CD4-positive, alpha-beta T cell (primary cell): ENCODE data around the gene KANSL1. TPM values are rescaled to one million over a fixed set of nuclear protein-coding genes. Genes with fewer than 3 reads are reported as not detected.

Source experiments
- ATAC-seq: fragments of 200-7000 bp; cut with Tn5 transposase; one replicate; pipeline ENCODE4 v1.10.0; 2022; ENCODE audit warnings: mild to moderate bottlenecking; ENCODE audit not compliant: poor library complexity
- CTCF ChIA-PET: fragments of 350-600 bp; sonication (Branson Sonifier 250); formaldehyde crosslinking; loops from one replicate; lab custom pipeline; 2021; ENCODE audit warnings: antibody characterized with exemption, inconsistent platforms; lab: Charles Lee
- POLR2A ChIA-PET: fragments of 350-600 bp; sonication (Branson Sonifier 250); formaldehyde crosslinking; loops from one replicate; lab custom pipeline; 2021; ENCODE audit warnings: antibody characterized with exemption, inconsistent platforms; lab: Charles Lee
- DNase-seq, 14 experiments: peaks; one replicate each; pipeline ENCODE4 v3.0.0-alpha.2; 2013 to 2020; ENCODE audit warnings: mixed read lengths in 2 of 14
- H3K27ac ChIP-seq, 2 donors: one replicate each; pipeline versions ENCODE4 v1.5.1 to v1.7.0; 2013; ENCODE audit warnings: low read length in 2 of 2, low read depth in 1 of 2, mild to moderate bottlenecking in 1 of 2
- H3K27me3 ChIP-seq, 2 experiments: 1 replicate in 1 of 2; 2 replicates in 1 of 2; pipeline versions ENCODE4 v1.6.1 to v1.7.0; 2013; ENCODE audit warnings: low read length in 2 of 2, control low read depth in 1 of 2, mild to moderate bottlenecking in 1 of 2, moderate library complexity in 1 of 2; ENCODE audit not compliant: insufficient read depth in 2 of 2, control insufficient read depth in 1 of 2
- H3K36me3 ChIP-seq: one replicate; pipeline ENCODE4 v1.6.1; 2013; ENCODE audit warnings: low read length, control low read depth; ENCODE audit not compliant: insufficient read depth
- H3K4me1 ChIP-seq: one replicate; pipeline ENCODE4 v1.6.1; 2013; ENCODE audit warnings: low read length, control low read depth; ENCODE audit not compliant: insufficient read depth
- H3K4me3 ChIP-seq: one replicate; pipeline ENCODE4 v1.5.1; 2013; ENCODE audit warnings: mild to moderate bottlenecking, low read length, moderate library complexity
- H3K9me3 ChIP-seq, 2 experiments: 1 replicate in 1 of 2; 2 replicates in 1 of 2; pipeline versions ENCODE4 v1.6.1 to v1.7.0; 2013; ENCODE audit warnings: low read length in 2 of 2, mild to moderate bottlenecking in 2 of 2, control low read depth in 1 of 2, moderate library complexity in 1 of 2; ENCODE audit not compliant: control insufficient read depth in 1 of 2, insufficient read depth in 1 of 2
- H3K27ac Mint-ChIP-seq: one replicate; pipeline ENCODE4 v1.8.0; 2020; ENCODE audit warnings: mixed read lengths
- H3K27me3 Mint-ChIP-seq: one replicate; pipeline ENCODE4 v1.8.0; 2021; ENCODE audit warnings: mixed read lengths
- H3K36me3 Mint-ChIP-seq: one replicate; pipeline ENCODE4 v1.8.0; 2021; ENCODE audit warnings: low read depth, mixed read lengths
- H3K4me1 Mint-ChIP-seq: one replicate; pipeline ENCODE4 v1.8.0; 2021; ENCODE audit warnings: low read depth, mixed read lengths
- H3K4me3 Mint-ChIP-seq: one replicate; pipeline ENCODE4 v1.8.0; 2020; ENCODE audit warnings: mild to moderate bottlenecking, mixed read lengths
- H3K9me3 Mint-ChIP-seq: one replicate; pipeline ENCODE4 v1.8.0; 2020; ENCODE audit warnings: mixed read lengths
- intact Hi-C, 2 experiments: fragments of 100-400 bp; cut with DNase I in 1 of 2; cut with micrococcal nuclease in 1 of 2; formaldehyde crosslinking; loops; one replicate each; pipeline versions ENCODE4 v1.15.1 to v1.9.0; 2023 to 2025; cut with DNase I, micrococcal nuclease
- total RNA-seq, 174 experiments: library from RNA in 2 of 174; stranded (reverse) in 2 of 174; gene quantifications; one replicate each; pipeline ENCODE4 v1.2.3 and lab custom pipeline; 2021 to 2026
- TF ChIP-seq, protein P1 (sequence below): fragments of 200-600 bp; IDR thresholded peaks from one replicate; pipeline ENCODE4 v1.8.0; 2022; ENCODE audit warnings: antibody characterized with exemption, mild to moderate bottlenecking

KANSL1 gene
- total RNA-seq, 2 experiments from 2014 or later = 122 to 125 TPM

DNA sequence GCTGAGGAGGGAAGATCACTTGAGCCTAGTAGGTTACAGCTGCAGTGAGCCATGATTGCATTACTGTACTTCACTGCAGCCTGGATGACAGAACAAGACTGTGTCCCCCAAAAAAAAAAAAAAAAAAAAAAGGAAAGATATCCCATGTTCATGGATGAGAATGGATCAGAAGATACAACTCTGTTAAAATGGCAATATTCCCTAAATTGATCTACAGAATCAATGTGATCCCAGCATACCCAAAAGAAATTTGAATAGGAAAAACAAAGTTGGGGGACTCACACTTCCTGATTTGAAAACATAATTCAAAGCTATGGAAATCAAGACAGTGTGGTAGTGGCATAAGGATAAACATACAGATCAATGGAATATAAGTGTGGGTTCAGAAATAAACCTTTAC lies 12.7 kb upstream of the KANSL1 start:
- H3K36me3 ChIP-seq = peaks cover 2% of the 10 kb centered on the region
- no peaks in the 10 kb centered on the region for H3K27me3 ChIP-seq
- Mint-ChIP-seq H3K9me3 (no peaks in the 10 kb centered on the region), H3K27ac (no peak overlapping the region), H3K4me3 (no peak overlapping the region), H3K4me1 (peaks cover 39% of the 10 kb centered on the region), H3K36me3 (no peaks in the 10 kb centered on the region), H3K27me3 (no peaks in the 10 kb centered on the region)
- H3K27ac ChIP-seq = no peak overlapping the region
- intact Hi-C loops = no loop called here
- no peak overlapping the region for H3K4me3 ChIP-seq
- CTCF ChIA-PET = interaction anchor here (0.7 to 2.0 kb wide), 5 partner anchors 13 to 161 kb away, joined by 3 to 6 read pairs (median 6); partner anchors contain the start of gene KANSL1
- DNase-seq = no peak
- POLR2A ChIA-PET = interaction anchor here (1.0 kb wide), 1 partner anchor 13 kb away, joined by 5 read pairs; the partner anchor contains the start of gene KANSL1
- no peaks in the 10 kb centered on the region for H3K9me3 ChIP-seq
- peaks cover 6% of the 10 kb centered on the region for H3K4me1 ChIP-seq
- ATAC-seq = no peak
- TF ChIP-seq, protein P1, sequence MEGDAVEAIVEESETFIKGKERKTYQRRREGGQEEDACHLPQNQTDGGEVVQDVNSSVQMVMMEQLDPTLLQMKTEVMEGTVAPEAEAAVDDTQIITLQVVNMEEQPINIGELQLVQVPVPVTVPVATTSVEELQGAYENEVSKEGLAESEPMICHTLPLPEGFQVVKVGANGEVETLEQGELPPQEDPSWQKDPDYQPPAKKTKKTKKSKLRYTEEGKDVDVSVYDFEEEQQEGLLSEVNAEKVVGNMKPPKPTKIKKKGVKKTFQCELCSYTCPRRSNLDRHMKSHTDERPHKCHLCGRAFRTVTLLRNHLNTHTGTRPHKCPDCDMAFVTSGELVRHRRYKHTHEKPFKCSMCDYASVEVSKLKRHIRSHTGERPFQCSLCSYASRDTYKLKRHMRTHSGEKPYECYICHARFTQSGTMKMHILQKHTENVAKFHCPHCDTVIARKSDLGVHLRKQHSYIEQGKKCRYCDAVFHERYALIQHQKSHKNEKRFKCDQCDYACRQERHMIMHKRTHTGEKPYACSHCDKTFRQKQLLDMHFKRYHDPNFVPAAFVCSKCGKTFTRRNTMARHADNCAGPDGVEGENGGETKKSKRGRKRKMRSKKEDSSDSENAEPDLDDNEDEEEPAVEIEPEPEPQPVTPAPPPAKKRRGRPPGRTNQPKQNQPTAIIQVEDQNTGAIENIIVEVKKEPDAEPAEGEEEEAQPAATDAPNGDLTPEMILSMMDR = no peak

DNA sequence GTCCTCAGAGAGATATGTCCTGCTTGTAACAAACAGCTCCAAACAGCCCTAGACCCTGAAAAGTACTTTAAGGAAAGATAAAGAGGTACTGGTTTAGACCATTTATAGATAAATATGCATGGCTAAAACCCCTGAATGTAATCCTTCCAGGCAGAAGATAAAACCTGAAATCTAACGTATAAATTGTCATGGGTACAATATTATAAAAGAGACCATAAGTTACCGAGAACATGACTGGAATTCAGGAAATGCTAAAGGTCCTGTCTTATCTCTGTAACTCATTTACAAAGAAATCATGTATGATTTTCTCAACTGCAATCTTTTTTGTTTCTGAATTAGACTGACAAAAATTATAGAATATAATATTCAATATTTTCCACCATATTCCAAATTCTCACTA lies 9.2 kb upstream of the KANSL1 start:
- DNase-seq (no peak), ATAC-seq (no peak)
- H3K9me3 Mint-ChIP-seq = no peaks in the 10 kb centered on the region
- no peak overlapping the region for H3K27ac Mint-ChIP-seq
- H3K27ac ChIP-seq = no peak overlapping the region
- TF ChIP-seq, protein P1 = no peak
- CTCF ChIA-PET = interaction anchor here (5.2 kb wide), 1 partner anchor 10 kb away, joined by 35 read pairs; no protein-coding TSS in a partner anchor
- H3K27me3 ChIP-seq = no peaks in the 10 kb centered on the region
- no peaks in the 10 kb centered on the region for H3K36me3 ChIP-seq
- POLR2A ChIA-PET = interaction anchor here (0.7 to 1.5 kb wide), 3 partner anchors 9 to 10 kb away, joined by 3 to 5 read pairs (median 3); partner anchors contain the start of gene KANSL1
- H3K27me3 Mint-ChIP-seq = no peaks in the 10 kb centered on the region
- peaks cover 17% of the 10 kb centered on the region for H3K4me1 ChIP-seq
- H3K4me1 Mint-ChIP-seq = peaks cover 57% of the 10 kb centered on the region
- H3K4me3 Mint-ChIP-seq = no peak overlapping the region
- H3K4me3 ChIP-seq = no peak overlapping the region
- intact Hi-C loops = no loop called here
- no peaks in the 10 kb centered on the region for H3K9me3 ChIP-seq
- H3K36me3 Mint-ChIP-seq = no peaks in the 10 kb centered on the region

DNA sequence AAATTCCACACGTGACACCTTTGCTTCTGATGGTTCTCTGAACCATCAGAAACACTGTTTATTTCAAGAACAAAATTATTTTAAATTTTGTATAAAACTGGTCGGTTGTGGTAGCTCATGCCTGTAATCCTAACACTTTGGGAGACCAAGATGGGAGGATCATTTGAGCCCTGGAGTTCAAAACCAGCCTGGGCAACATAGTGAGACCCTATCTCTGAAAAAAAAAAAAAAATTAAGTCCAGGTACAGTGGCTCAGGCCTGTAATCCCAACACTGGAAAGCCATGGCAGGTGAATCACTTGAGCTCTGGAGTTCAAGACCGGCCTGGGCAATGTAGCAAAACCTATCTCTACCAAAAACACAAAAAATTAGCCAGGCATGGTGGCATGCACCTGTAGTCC lies 8.3 kb upstream of the KANSL1 start:
- TF ChIP-seq, protein P1 = no peak
- ATAC-seq (no peak), DNase-seq (no peak)
- Histone ChIP-seq H3K27me3 (no peaks in the 10 kb centered on the region), H3K9me3 (no peaks in the 10 kb centered on the region), H3K4me1 (peaks cover 26% of the 10 kb centered on the region), H3K36me3 (peaks cover 4% of the 10 kb centered on the region), H3K27ac (no peak overlapping the region), H3K4me3 (no peak overlapping the region)
- Mint-ChIP-seq H3K4me3 (no peak overlapping the region), H3K27me3 (no peaks in the 10 kb centered on the region), H3K27ac (no peak overlapping the region), H3K4me1 (peaks cover 62% of the 10 kb centered on the region), H3K36me3 (no peaks in the 10 kb centered on the region), H3K9me3 (no peaks in the 10 kb centered on the region)
- ChIA-PET POLR2A (interaction anchor here (0.7 to 1.5 kb wide), 4 partner anchors 8 to 157 kb away, joined by 3 to 5 read pairs (median 3); partner anchors contain the start of gene KANSL1), CTCF (interaction anchor here (1.0 to 5.2 kb wide), 3 partner anchors 8 to 14 kb away, joined by 4 to 35 read pairs (median 7); partner anchors contain the start of gene KANSL1)
- intact Hi-C loops = no loop called here
